Loucy (cell line): ENCODE measurements around the gene DNASE2B.

ENCODE experiments used
- H2AFZ ChIP-seq: fragments of 200-600 bp; sonication (generic); 2 replicates; pipeline ENCODE4 v1.6.0; 2016; ENCODE audit warnings: antibody characterized with exemption, mild to moderate bottlenecking, low read length, moderate library complexity
- H3F3A ChIP-seq: fragments of 200-600 bp; 2 replicates; pipeline ENCODE4 v1.6.0; 2016; ENCODE audit warnings: antibody characterized with exemption, low read depth, mild to moderate bottlenecking
- H3K27me3 ChIP-seq: fragments of 200-600 bp; sonication (generic); 2 replicates; pipeline ENCODE4 v1.6.1; 2014; ENCODE audit warnings: low read length, mild to moderate bottlenecking; ENCODE audit not compliant: insufficient read depth, poor library complexity, severe bottlenecking
- H3K36me3 ChIP-seq: fragments of 200-600 bp; sonication (generic); 2 replicates; pipeline ENCODE4 v1.6.1; 2016; ENCODE audit warnings: low read length; ENCODE audit not compliant: insufficient read depth
- H3K4me1 ChIP-seq: fragments of 200-600 bp; sonication (generic); 2 replicates; pipeline ENCODE4 v1.5.1; 2014; ENCODE audit warnings: low read length, mild to moderate bottlenecking; ENCODE audit not compliant: insufficient read depth, poor library complexity, severe bottlenecking
- H3K4me2 ChIP-seq: fragments of 200-600 bp; sonication (generic); 2 replicates; pipeline ENCODE4 v1.6.0; 2014; ENCODE audit warnings: antibody characterized with exemption, low read length, low read depth, mild to moderate bottlenecking; ENCODE audit not compliant: poor library complexity, severe bottlenecking
- H3K4me3 ChIP-seq: fragments of 200-600 bp; sonication (generic); 2 replicates; pipeline ENCODE4 v1.5.1; 2014; ENCODE audit warnings: low read length, mild to moderate bottlenecking, mixed read lengths; ENCODE audit not compliant: poor library complexity, severe bottlenecking
- H3K79me2 ChIP-seq: fragments of 200-600 bp; sonication (generic); 2 replicates; pipeline ENCODE4 v1.6.1; 2014; ENCODE audit warnings: low read length; ENCODE audit not compliant: insufficient read depth
- H3K9ac ChIP-seq: fragments of 200-600 bp; sonication (generic); 2 replicates; pipeline ENCODE4 v1.6.0; 2014; ENCODE audit warnings: mild to moderate bottlenecking, low read depth, low read length, moderate library complexity; ENCODE audit not compliant: poor library complexity, severe bottlenecking
- H3K9me2 ChIP-seq: fragments of 200-600 bp; sonication (generic); replicated peaks from 2 replicates; pipeline ENCODE4 v1.6.1; 2016; ENCODE audit warnings: low read depth, low read length, mixed read lengths
- H3K9me3 ChIP-seq: fragments of 200-600 bp; sonication (generic); 2 replicates; pipeline ENCODE4 v1.6.1; 2014; ENCODE audit warnings: mild to moderate bottlenecking, antibody characterized with exemption, low read length, low read depth; ENCODE audit not compliant: insufficient read depth
- H4K20me1 ChIP-seq: fragments of 200-600 bp; sonication (generic); 2 replicates; pipeline ENCODE4 v1.6.0; 2014; ENCODE audit warnings: antibody characterized with exemption, low read length, mild to moderate bottlenecking; ENCODE audit not compliant: insufficient read depth, poor library complexity, severe bottlenecking
- EZH2phosphoT487 ChIP-seq: fragments of 200-600 bp; IDR thresholded peaks from 2 replicates; pipeline ENCODE4 v1.6.1; 2018; ENCODE audit warnings: antibody characterized with exemption, mild to moderate bottlenecking, moderate library complexity, borderline replicate concordance
- TF ChIP-seq, protein P1 (sequence below): fragments of 200-600 bp; sonication (generic); conservative IDR thresholded peaks from 2 replicates; pipeline ENCODE4 v1.5.1; 2014; ENCODE audit warnings: mild to moderate bottlenecking, antibody characterized with exemption, low read length

The DNASE2B gene

DNA sequence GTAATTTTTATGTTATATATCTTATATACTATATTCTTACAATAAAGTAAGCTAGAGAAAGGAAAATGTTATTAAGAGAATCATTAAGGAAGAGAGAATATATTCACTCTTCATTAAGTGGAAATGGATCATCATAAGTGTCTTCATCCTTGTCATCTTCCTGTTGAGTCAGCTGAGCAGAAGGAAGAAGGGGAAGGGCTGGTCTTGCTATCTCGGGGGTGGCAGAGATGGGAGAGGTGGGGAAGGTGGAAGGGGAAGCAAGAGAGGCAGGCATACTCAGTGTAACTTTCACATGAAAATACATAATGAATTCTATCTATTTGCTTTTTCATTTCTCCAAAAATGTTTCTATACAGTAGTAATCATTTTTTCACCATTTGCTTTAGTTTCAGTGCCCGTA is 5.1 kb downstream of the DNASE2B start:
- Histone ChIP-seq H3K4me1 (no peaks in the 10 kb centered on the region), H2AFZ (no peak overlapping the region), H3K36me3 (no peaks in the 10 kb centered on the region), H3K4me2 (no peak overlapping the region), H3F3A (no peaks in the 10 kb centered on the region), H3K9me3 (no peaks in the 10 kb centered on the region), H3K27me3 (no peaks in the 10 kb centered on the region), H3K4me3 (no peak overlapping the region), H3K79me2 (no peaks in the 10 kb centered on the region), H3K9me2 (no peaks in the 10 kb centered on the region), H3K9ac (no peak overlapping the region), H4K20me1 (no peaks in the 10 kb centered on the region)
- no peak for TF ChIP-seq EZH2phosphoT487
- TF ChIP-seq, protein P1, sequence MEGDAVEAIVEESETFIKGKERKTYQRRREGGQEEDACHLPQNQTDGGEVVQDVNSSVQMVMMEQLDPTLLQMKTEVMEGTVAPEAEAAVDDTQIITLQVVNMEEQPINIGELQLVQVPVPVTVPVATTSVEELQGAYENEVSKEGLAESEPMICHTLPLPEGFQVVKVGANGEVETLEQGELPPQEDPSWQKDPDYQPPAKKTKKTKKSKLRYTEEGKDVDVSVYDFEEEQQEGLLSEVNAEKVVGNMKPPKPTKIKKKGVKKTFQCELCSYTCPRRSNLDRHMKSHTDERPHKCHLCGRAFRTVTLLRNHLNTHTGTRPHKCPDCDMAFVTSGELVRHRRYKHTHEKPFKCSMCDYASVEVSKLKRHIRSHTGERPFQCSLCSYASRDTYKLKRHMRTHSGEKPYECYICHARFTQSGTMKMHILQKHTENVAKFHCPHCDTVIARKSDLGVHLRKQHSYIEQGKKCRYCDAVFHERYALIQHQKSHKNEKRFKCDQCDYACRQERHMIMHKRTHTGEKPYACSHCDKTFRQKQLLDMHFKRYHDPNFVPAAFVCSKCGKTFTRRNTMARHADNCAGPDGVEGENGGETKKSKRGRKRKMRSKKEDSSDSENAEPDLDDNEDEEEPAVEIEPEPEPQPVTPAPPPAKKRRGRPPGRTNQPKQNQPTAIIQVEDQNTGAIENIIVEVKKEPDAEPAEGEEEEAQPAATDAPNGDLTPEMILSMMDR: no peak

DNA sequence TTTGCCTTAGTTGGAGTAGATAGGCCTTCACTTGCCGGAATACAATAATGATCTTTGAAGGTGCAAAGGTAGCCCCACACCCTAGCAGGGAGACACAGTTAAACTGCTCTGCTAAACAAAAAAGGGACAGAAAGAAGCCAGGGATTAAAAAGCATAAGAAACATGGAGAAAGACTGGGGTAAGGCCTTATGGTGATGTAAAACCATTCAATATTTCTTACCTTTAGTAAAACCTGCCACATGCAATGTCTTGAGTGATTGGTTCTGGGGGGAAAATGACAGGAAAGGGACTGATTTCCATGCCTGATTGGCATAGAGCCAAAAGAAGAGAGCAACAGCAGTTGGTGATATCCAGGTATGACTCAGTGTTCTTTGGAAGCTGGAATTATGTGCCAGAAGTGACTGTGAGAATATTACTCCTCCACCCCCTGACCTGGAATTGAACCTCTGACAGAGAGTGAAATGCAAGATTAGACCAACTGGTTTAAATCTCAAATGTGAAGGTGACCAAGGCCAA is 8.1 kb downstream of the DNASE2B start:
- Histone ChIP-seq H3K4me1 (no peaks in the 10 kb centered on the region), H3K4me3 (no peak overlapping the region), H2AFZ (no peak overlapping the region), H4K20me1 (no peaks in the 10 kb centered on the region), H3K79me2 (no peaks in the 10 kb centered on the region), H3K4me2 (no peak overlapping the region), H3K9ac (no peak overlapping the region), H3K9me3 (no peaks in the 10 kb centered on the region), H3K27me3 (no peaks in the 10 kb centered on the region), H3K9me2 (no peaks in the 10 kb centered on the region), H3F3A (no peaks in the 10 kb centered on the region), H3K36me3 (no peaks in the 10 kb centered on the region)
- no peak for TF ChIP-seq EZH2phosphoT487
- TF ChIP-seq, protein P1: no peak

DNA sequence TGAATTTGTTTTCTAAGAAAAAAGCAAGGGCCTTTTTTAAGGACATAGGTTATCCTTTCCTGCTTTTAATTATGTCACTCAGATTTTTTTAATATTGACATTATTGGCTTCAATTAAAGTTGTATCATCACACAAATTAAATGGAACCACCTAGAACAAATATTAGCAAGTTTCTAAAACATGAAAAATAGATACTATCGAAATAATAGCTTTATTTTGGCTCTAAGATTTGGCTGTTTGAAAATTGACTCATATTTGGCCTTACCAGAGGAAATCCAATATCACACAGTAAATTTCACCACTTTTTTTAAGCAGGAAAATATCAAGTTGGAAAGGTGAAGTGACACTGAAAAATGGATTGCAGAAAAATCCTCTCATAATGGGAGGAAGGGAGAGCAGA is 9.2 kb downstream of the DNASE2B start:
- Histone ChIP-seq H3K4me2 (no peak overlapping the region), H3K4me1 (no peaks in the 10 kb centered on the region), H3K27me3 (no peaks in the 10 kb centered on the region), H3F3A (no peaks in the 10 kb centered on the region), H3K79me2 (no peaks in the 10 kb centered on the region), H2AFZ (no peak overlapping the region), H3K9me3 (no peaks in the 10 kb centered on the region), H3K4me3 (no peak overlapping the region), H3K9me2 (no peaks in the 10 kb centered on the region), H3K36me3 (no peaks in the 10 kb centered on the region), H4K20me1 (no peaks in the 10 kb centered on the region), H3K9ac (no peak overlapping the region)
- no peak for TF ChIP-seq EZH2phosphoT487
- TF ChIP-seq, protein P1: no peak
